Thoracic aorta (tissue), 2 donors: ENCODE data around the gene CAMKMT. TPM values are rescaled to one million over a fixed set of nuclear protein-coding genes. Genes with fewer than 3 reads are reported as not detected.

Experiments used
- ATAC-seq: fragments of 150-250 bp; one replicate; pipeline ENCODE4 v1.8.0; 2017; ENCODE audit warnings: low read depth; ENCODE audit not compliant: insufficient number of reproducible peaks, low FRiP score
- DNase-seq: peaks from one replicate; pipeline ENCODE4 v3.0.0-alpha.2; 2020; ENCODE audit warnings: low spot score
- H3K27ac ChIP-seq, 2 donors: fragments of 200-600 bp; sonication (generic); 1 replicate in 1 of 2; 2 replicates in 1 of 2; pipeline ENCODE4 v1.5.1; 2016; ENCODE audit warnings: mild to moderate bottlenecking in 2 of 2, moderate library complexity in 2 of 2
- H3K27me3 ChIP-seq: fragments of 200-600 bp; sonication (generic); replicated peaks from 2 replicates; pipeline ENCODE4 v1.6.0; 2016; ENCODE audit warnings: mild to moderate bottlenecking; ENCODE audit not compliant: insufficient read depth
- H3K36me3 ChIP-seq: fragments of 200-600 bp; sonication (generic); one replicate; pipeline ENCODE4 v1.5.1; 2016
- H3K4me1 ChIP-seq, 2 donors: fragments of 200-600 bp; sonication (generic); 1 replicate in 1 of 2; 2 replicates in 1 of 2; pipeline versions ENCODE4 v1.5.1 to v1.6.0; 2016; ENCODE audit warnings: low read depth in 2 of 2, mild to moderate bottlenecking in 1 of 2; ENCODE audit not compliant: control insufficient read depth in 1 of 2
- H3K4me3 ChIP-seq: fragments of 200-600 bp; sonication (generic); 2 replicates; pipeline ENCODE4 v1.5.1; 2016; ENCODE audit warnings: mild to moderate bottlenecking
- H3K9me3 ChIP-seq: fragments of 200-600 bp; sonication (generic); 2 replicates; pipeline ENCODE4 v1.5.1; 2016
- total RNA-seq, 2 donors: library from RNA; depleted of rRNA; stranded (reverse); fragments of >200 nt; gene quantifications; one replicate each; pipeline versions ENCODE4 v1.1.0 to v1.2.3, GENCODE V29; 2016
- TF ChIP-seq, protein P1 (sequence below): fragments of 200-600 bp; sonication (generic); IDR thresholded peaks from one replicate; pipeline ENCODE4 v1.5.1; 2019; ENCODE audit warnings: antibody characterized with exemption

CAMKMT gene
- total RNA-seq, 2 donors from 2014 or later: 4.7 to 11.6 TPM

DNA sequence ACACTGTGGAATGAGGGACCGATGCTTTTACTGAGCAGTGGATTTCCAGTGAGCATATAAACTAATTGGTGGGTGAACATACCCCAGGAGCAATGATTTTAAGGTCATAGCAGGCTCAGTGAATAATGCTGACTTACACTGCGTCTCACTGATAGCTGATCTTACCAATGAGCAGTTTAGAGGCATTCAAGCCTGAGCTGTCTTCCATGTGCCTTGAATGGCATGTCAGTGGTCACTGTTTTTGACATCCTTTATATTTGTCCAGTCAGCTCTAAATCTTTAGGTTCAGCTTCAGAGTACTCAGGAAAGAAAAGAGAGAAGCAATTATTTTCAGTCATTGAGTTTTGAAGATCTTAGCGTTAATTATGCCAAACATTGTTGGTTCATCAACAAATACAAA, 88.3 kb downstream of the CAMKMT start:
- Histone ChIP-seq H3K27ac (no peak overlapping the region), H3K4me3 (no peak overlapping the region), H3K27me3 (no peaks in the 10 kb centered on the region), H3K36me3 (no peaks in the 10 kb centered on the region), H3K9me3 (no peaks in the 10 kb centered on the region), H3K4me1 (no peaks in the 10 kb centered on the region)
- TF ChIP-seq, protein P1, sequence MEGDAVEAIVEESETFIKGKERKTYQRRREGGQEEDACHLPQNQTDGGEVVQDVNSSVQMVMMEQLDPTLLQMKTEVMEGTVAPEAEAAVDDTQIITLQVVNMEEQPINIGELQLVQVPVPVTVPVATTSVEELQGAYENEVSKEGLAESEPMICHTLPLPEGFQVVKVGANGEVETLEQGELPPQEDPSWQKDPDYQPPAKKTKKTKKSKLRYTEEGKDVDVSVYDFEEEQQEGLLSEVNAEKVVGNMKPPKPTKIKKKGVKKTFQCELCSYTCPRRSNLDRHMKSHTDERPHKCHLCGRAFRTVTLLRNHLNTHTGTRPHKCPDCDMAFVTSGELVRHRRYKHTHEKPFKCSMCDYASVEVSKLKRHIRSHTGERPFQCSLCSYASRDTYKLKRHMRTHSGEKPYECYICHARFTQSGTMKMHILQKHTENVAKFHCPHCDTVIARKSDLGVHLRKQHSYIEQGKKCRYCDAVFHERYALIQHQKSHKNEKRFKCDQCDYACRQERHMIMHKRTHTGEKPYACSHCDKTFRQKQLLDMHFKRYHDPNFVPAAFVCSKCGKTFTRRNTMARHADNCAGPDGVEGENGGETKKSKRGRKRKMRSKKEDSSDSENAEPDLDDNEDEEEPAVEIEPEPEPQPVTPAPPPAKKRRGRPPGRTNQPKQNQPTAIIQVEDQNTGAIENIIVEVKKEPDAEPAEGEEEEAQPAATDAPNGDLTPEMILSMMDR: no peak
- no peak for DNase-seq
- ATAC-seq: no peak

DNA sequence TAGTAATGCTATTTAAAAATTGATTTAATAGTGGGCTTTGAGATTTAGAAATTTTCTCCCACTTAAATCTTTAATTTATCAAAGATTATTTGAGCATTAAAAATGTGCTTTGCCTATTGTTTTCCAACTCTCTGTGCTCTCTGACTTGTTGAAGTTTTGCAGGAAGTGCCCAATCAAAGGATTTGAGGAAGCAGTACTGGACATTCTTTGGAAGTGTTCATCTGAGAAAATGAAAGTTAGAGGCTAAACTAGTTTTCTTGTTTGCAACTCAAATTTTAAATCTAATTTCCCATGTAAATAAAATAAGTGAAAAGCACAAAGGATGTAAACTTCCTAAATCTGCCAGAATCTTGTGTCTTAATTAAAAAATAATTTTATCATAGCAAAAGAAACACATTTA, 89.1 kb downstream of the CAMKMT start:
- ATAC-seq (no peak), DNase-seq (no peak)
- no peaks in the 10 kb centered on the region for H3K27me3 ChIP-seq
- TF ChIP-seq, protein P1: no peak
- no peaks in the 10 kb centered on the region for H3K4me1 ChIP-seq
- no peaks in the 10 kb centered on the region for H3K9me3 ChIP-seq
- no peak overlapping the region for H3K27ac ChIP-seq
- no peak overlapping the region for H3K4me3 ChIP-seq
- H3K36me3 ChIP-seq: no peaks in the 10 kb centered on the region

DNA sequence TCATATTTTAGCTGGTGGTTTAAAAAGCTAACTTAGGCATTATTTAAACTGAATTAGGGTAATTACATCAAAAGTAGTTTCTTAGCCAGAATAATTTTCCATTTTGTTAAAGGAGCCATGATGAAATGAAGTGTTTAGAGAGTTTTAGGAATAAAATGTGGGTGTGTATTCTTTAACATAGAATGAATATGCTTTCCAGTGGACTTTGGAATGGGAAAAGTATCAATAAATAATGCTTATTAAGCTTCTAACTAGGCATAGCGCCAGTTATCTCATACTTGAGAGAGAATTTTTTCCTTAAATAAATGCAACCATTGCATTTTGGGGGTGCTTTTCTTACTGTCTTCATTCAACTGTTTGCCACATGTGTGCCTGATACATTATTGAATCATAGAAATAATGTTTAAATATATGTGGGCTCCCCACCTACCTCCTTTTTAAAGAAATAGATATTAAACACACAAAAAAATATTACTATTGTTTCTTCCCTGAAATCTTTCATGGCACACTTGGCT, 90.4 kb downstream of the CAMKMT start:
- Histone ChIP-seq H3K27me3 (no peaks in the 10 kb centered on the region), H3K9me3 (no peaks in the 10 kb centered on the region), H3K27ac (no peak overlapping the region), H3K4me1 (no peaks in the 10 kb centered on the region), H3K36me3 (no peaks in the 10 kb centered on the region), H3K4me3 (no peak overlapping the region)
- no peak for DNase-seq
- ATAC-seq: no peak
- TF ChIP-seq, protein P1: no peak

DNA sequence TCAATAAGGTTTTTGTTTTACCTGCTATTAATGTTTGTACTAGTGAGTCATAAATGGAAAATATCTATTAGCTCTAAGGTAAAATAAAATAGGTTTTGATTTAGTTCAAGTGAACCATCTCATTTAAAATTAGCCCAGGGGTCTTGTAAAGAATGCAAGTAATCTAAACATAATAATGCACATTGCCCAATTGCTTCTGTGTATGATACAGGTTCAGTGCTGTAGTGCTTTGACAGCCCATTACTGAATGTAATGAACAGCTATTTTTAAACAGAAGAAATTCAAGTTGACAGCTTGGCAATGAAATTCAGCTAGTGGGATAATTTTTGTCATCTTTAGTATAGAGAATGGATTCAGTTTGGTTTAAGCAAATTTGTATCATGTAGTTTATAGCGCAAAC, 91.5 kb downstream of the CAMKMT start:
- DNase-seq: no peak
- H3K36me3 ChIP-seq: no peaks in the 10 kb centered on the region
- H3K9me3 ChIP-seq: no peaks in the 10 kb centered on the region
- H3K27me3 ChIP-seq: no peaks in the 10 kb centered on the region
- no peak overlapping the region for H3K27ac ChIP-seq
- H3K4me3 ChIP-seq: no peak overlapping the region
- TF ChIP-seq, protein P1: no peak
- no peaks in the 10 kb centered on the region for H3K4me1 ChIP-seq
- no peak for ATAC-seq

DNA sequence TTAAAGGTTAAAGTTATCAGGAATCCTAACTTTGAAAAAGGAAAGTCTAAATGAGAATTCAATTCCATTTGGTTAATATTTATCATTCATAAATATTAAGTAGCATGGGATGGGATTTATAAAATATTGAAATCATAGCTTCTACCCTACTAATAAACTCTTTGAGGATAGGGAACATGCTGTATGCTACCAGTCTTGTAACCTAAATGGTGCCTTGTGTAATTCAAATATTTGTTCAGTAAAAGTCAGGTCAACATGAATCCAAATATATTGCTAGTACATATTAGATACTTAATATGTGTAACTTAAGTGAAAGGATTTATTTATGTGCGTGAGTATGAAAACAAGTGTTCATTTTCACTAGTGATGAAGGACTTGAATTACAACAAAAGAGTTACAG, 94.1 kb downstream of the CAMKMT start:
- Histone ChIP-seq H3K27ac (no peak overlapping the region), H3K9me3 (no peaks in the 10 kb centered on the region), H3K4me1 (no peaks in the 10 kb centered on the region), H3K4me3 (no peak overlapping the region), H3K27me3 (no peaks in the 10 kb centered on the region), H3K36me3 (no peaks in the 10 kb centered on the region)
- no peak for DNase-seq
- TF ChIP-seq, protein P1: no peak
- ATAC-seq: no peak
